ENCODE results near the gene NALCN.

- TF ChIP-seq CTCF (IDR thresholded peaks at IDR 0.05) (no peak), POLR2AphosphoS5 (IDR thresholded peaks at IDR 0.05) (no peak)
These were observed 230.7 kb downstream of the NALCN start for GRCh38 chr13:101185606-101186005.
